PC-9 (cell line): ENCODE results near the gene MS4A6A. TPM values are rescaled to one million over a fixed set of nuclear protein-coding genes. Genes with fewer than 3 reads are reported as not detected.

Source experiments
- BruUV-seq: library from RNA; stranded (reverse); fragments of 400-500 nt; replicated peaks from 2 replicates; lab custom pipeline; 2021; lab: Mats Ljungman, UMichigan
- CTCF ChIA-PET: fragments of 300-600 bp; sonication (Branson Sonifier 250); formaldehyde crosslinking; loops from one replicate; lab custom pipeline; 2022; ENCODE audit warnings: antibody characterized with exemption; lab: Charles Lee
- POLR2A ChIA-PET: fragments of 300-600 bp; sonication (Branson Sonifier 250); formaldehyde crosslinking; loops from one replicate; lab custom pipeline; 2022; ENCODE audit warnings: antibody characterized with exemption; ENCODE audit not compliant: unreplicated experiment; lab: Charles Lee
- DNase-seq, 2 experiments: peaks; one replicate each; pipeline versions ENCODE4 v3.0.0 to v3.0.0-alpha.2; 2015 to 2022; ENCODE audit warnings: mixed read lengths in 1 of 2
- H2AFZ ChIP-seq: fragments of 200-600 bp; sonication (generic); 2 replicates; pipeline ENCODE4 v1.8.1; 2017; ENCODE audit warnings: antibody characterized with exemption
- H3F3A ChIP-seq: fragments of 200-600 bp; sonication (generic); 2 replicates; pipeline ENCODE4 v1.8.1; 2017; ENCODE audit warnings: antibody characterized with exemption, mild to moderate bottlenecking, low read depth; ENCODE audit not compliant: insufficient read depth
- H3K27ac ChIP-seq: fragments of 200-600 bp; sonication (generic); 2 replicates; pipeline ENCODE4 v1.6.1; 2016; ENCODE audit warnings: mixed run types
- H3K27me3 ChIP-seq: fragments of 200-600 bp; sonication (generic); 2 replicates; pipeline ENCODE4 v1.6.1; 2016; ENCODE audit warnings: low read depth, mixed run types; ENCODE audit not compliant: insufficient read depth
- H3K36me3 ChIP-seq: fragments of 200-600 bp; sonication (generic); 2 replicates; pipeline ENCODE4 v1.6.1; 2016; ENCODE audit warnings: low read depth, mixed run types
- H3K4me1 ChIP-seq: fragments of 200-600 bp; sonication (generic); replicated peaks from 2 replicates; pipeline ENCODE4 v1.6.1; 2016; ENCODE audit warnings: mixed run types; ENCODE audit not compliant: insufficient read depth
- H3K4me2 ChIP-seq: fragments of 200-600 bp; sonication (generic); 2 replicates; pipeline ENCODE4 v1.6.1; 2017; ENCODE audit warnings: mixed run types
- H3K4me3 ChIP-seq: fragments of 200-600 bp; sonication (generic); 2 replicates; pipeline ENCODE4 v1.6.1; 2016; ENCODE audit warnings: mixed run types
- H3K79me2 ChIP-seq: fragments of 200-600 bp; sonication (generic); 2 replicates; pipeline ENCODE4 v1.6.1; 2017; ENCODE audit warnings: low read depth, mixed run types
- H3K9me2 ChIP-seq: fragments of 200-600 bp; sonication (generic); 2 replicates; pipeline ENCODE4 v1.8.1; 2017; ENCODE audit warnings: mild to moderate bottlenecking; ENCODE audit not compliant: insufficient read depth
- H3K9me3 ChIP-seq: fragments of 200-600 bp; sonication (generic); 2 replicates; pipeline ENCODE4 v1.8.1; 2016; ENCODE audit warnings: low read depth; ENCODE audit not compliant: insufficient read depth
- H4K20me1 ChIP-seq: fragments of 200-600 bp; sonication (generic); 2 replicates; pipeline ENCODE4 v1.8.1; 2017; ENCODE audit not compliant: insufficient read depth
- CTCF ChIP-seq: fragments of 200-600 bp; sonication (generic); conservative IDR thresholded peaks from 2 replicates; pipeline ENCODE4 v1.6.1; 2017; ENCODE audit warnings: mixed run types, antibody characterized with exemption, mild to moderate bottlenecking, moderate library complexity
- EZH2 ChIP-seq: fragments of 200-600 bp; sonication (generic); IDR thresholded peaks from 2 replicates; pipeline ENCODE4 v1.8.0; 2017; ENCODE audit warnings: antibody characterized with exemption, low read depth
- intact Hi-C: fragments of 100-400 bp; cut with micrococcal nuclease; formaldehyde crosslinking; loops from one replicate; pipeline ENCODE4 v1.10.0; 2022; ENCODE audit not compliant: unreplicated experiment
- total RNA-seq: library from RNA; stranded (reverse); gene quantifications from 2 replicates; pipeline ENCODE4 v1.2.3, GENCODE V29; 2021

MS4A6A gene
- total RNA-seq, 1 experiment from 2014 or later: not detected

GRCh38 chr11:60168306-60168705 is 14.6 kb downstream of the MS4A6A start:
- peaks cover 11% of the 10 kb centered on the region; the same call in 1 of the 2 replicates for H3F3A ChIP-seq
- H3K4me2 ChIP-seq: no peak overlapping the region
- CTCF ChIA-PET: no interaction called here
- H3K4me1 ChIP-seq: peaks cover 21% of the 10 kb centered on the region
- no peaks in the 10 kb centered on the region for H3K9me3 ChIP-seq
- POLR2A ChIA-PET: no interaction called here
- H3K27me3 ChIP-seq: no peaks in the 10 kb centered on the region
- no peak overlapping the region for H2AFZ ChIP-seq
- H3K4me3 ChIP-seq: no peak overlapping the region
- TF ChIP-seq EZH2 (no peak), CTCF (no peak)
- H4K20me1 ChIP-seq: no peaks in the 10 kb centered on the region
- DNase-seq: peak in 1 of 2 experiments; percentile 7
- no peaks in the 10 kb centered on the region for H3K9me2 ChIP-seq
- no peaks in the 10 kb centered on the region for H3K36me3 ChIP-seq
- intact Hi-C loops: no loop called here
- no peaks in the 10 kb centered on the region for H3K79me2 ChIP-seq
- no peak overlapping the region for H3K27ac ChIP-seq
- BruUV-seq: no TSS peak

GRCh38 chr11:60165951-60166350 is 16.9 kb downstream of the MS4A6A start:
- no peaks in the 10 kb centered on the region for H3K9me2 ChIP-seq
- H3K4me2 ChIP-seq: no peak overlapping the region
- peaks cover 21% of the 10 kb centered on the region for H3K4me1 ChIP-seq
- no peaks in the 10 kb centered on the region for H3K9me3 ChIP-seq
- no TSS peak for BruUV-seq
- H3K79me2 ChIP-seq: no peaks in the 10 kb centered on the region
- no peak overlapping the region for H3K27ac ChIP-seq
- no peaks in the 10 kb centered on the region for H3K36me3 ChIP-seq
- CTCF ChIA-PET: no interaction called here
- H3K4me3 ChIP-seq: no peak overlapping the region
- H2AFZ ChIP-seq: no peak overlapping the region
- no peak for TF ChIP-seq EZH2
- TF ChIP-seq CTCF: no peak
- POLR2A ChIA-PET: no interaction called here
- intact Hi-C loops: no loop called here
- peaks cover 11% of the 10 kb centered on the region; the same call in 1 of the 2 replicates for H3F3A ChIP-seq
- no peaks in the 10 kb centered on the region for H3K27me3 ChIP-seq
- no peaks in the 10 kb centered on the region for H4K20me1 ChIP-seq
- no peak for DNase-seq

- ChIA-PET POLR2A (no interaction called here), CTCF (no interaction called here)
- intact Hi-C loops: no loop called here
- Histone ChIP-seq H3K4me1 (peaks cover 19% of the 10 kb centered on the region), H3K4me2 (no peak overlapping the region), H3K79me2 (no peaks in the 10 kb centered on the region), H3K9me3 (no peaks in the 10 kb centered on the region), H3K9me2 (no peaks in the 10 kb centered on the region), H3F3A (peaks cover 11% of the 10 kb centered on the region; the same call in 1 of the 2 replicates), H3K27me3 (no peaks in the 10 kb centered on the region), H4K20me1 (no peaks in the 10 kb centered on the region), H3K4me3 (no peak overlapping the region), H3K27ac (no peak overlapping the region), H3K36me3 (no peaks in the 10 kb centered on the region), H2AFZ (no peak overlapping the region)
- no TSS peak for BruUV-seq
- no peak for DNase-seq
- TF ChIP-seq CTCF (no peak), EZH2 (no peak)
Measured at GRCh38 chr11:60165538-60165937, 17.3 kb downstream of the MS4A6A start.
